DOHH2 (cell line): ENCODE data around the gene SEMA4D.
"Not testable (repeated sequence)": the region's sequence is repeated elsewhere in the genome, so short reads cannot be mapped to it uniquely, and the experiment has no call there.

Experiments
- H3F3A ChIP-seq: fragments of 200-600 bp; sonication (generic), shearing (Covaris generic); 2 replicates; pipeline ENCODE4 v1.6.0; 2016; ENCODE audit warnings: antibody characterized with exemption, mild to moderate bottlenecking; ENCODE audit not compliant: control insufficient read depth, insufficient read depth
- H3K27ac ChIP-seq: fragments of 200-600 bp; sonication (generic); 2 replicates; pipeline ENCODE4 v1.5.1; 2014; ENCODE audit warnings: low read depth, mild to moderate bottlenecking, low read length, moderate library complexity
- H3K27me3 ChIP-seq: fragments of 200-600 bp; sonication (generic); 2 replicates; pipeline ENCODE4 v1.6.1; 2014; ENCODE audit warnings: mild to moderate bottlenecking, low read length, mixed read lengths; ENCODE audit not compliant: control insufficient read depth
- H3K36me3 ChIP-seq: fragments of 200-600 bp; sonication (generic); 2 replicates; pipeline ENCODE4 v1.6.1; 2014; ENCODE audit warnings: mild to moderate bottlenecking, low read length, moderate library complexity, mixed read lengths; ENCODE audit not compliant: control insufficient read depth
- H3K4me1 ChIP-seq: fragments of 200-600 bp; sonication (generic); 2 replicates; pipeline ENCODE4 v1.6.1; 2014; ENCODE audit warnings: mild to moderate bottlenecking, low read length, mixed read lengths; ENCODE audit not compliant: control insufficient read depth
- H3K4me2 ChIP-seq: fragments of 200-600 bp; sonication (generic); 2 replicates; pipeline ENCODE4 v1.6.0; 2014; ENCODE audit warnings: mild to moderate bottlenecking, low read length, moderate library complexity
- H3K4me3 ChIP-seq: fragments of 200-600 bp; sonication (generic); 2 replicates; pipeline ENCODE4 v1.5.1; 2014; ENCODE audit warnings: mild to moderate bottlenecking, low read length, mixed read lengths
- H3K79me2 ChIP-seq: fragments of 200-600 bp; sonication (generic); 2 replicates; pipeline ENCODE4 v1.6.1; 2014; ENCODE audit warnings: mild to moderate bottlenecking, low read length, mixed read lengths; ENCODE audit not compliant: control insufficient read depth
- H3K9me2 ChIP-seq: fragments of 200-600 bp; sonication (generic); replicated peaks from 2 replicates; pipeline ENCODE4 v1.6.1; 2014; ENCODE audit warnings: mild to moderate bottlenecking, low read length, mixed read lengths; ENCODE audit not compliant: control insufficient read depth
- H3K9me3 ChIP-seq: fragments of 200-600 bp; sonication (generic); 2 replicates; pipeline ENCODE4 v1.6.1; 2014; ENCODE audit warnings: antibody characterized with exemption, low read length, mixed read lengths; ENCODE audit not compliant: control insufficient read depth, insufficient read depth
- H4K20me1 ChIP-seq: fragments of 200-600 bp; sonication (generic); 2 replicates; pipeline ENCODE4 v1.6.0; 2014; ENCODE audit warnings: low read depth, mild to moderate bottlenecking, antibody characterized with exemption, low read length, moderate library complexity; ENCODE audit not compliant: control insufficient read depth, insufficient read depth
- EZH2phosphoT487 ChIP-seq: fragments of 200-600 bp; sonication (generic); IDR thresholded peaks from 2 replicates; pipeline ENCODE4 v1.6.1; 2017; ENCODE audit warnings: borderline replicate concordance, mild to moderate bottlenecking, antibody characterized with exemption, low read length, moderate library complexity, mixed read lengths
- TF ChIP-seq, protein P1 (sequence below): fragments of 200-600 bp; sonication (generic); IDR thresholded peaks from one replicate; pipeline ENCODE4 v1.5.1; 2014; ENCODE audit warnings: antibody characterized with exemption, mild to moderate bottlenecking, low read depth, low read length; ENCODE audit not compliant: poor library complexity, severe bottlenecking

SEMA4D gene

DNA sequence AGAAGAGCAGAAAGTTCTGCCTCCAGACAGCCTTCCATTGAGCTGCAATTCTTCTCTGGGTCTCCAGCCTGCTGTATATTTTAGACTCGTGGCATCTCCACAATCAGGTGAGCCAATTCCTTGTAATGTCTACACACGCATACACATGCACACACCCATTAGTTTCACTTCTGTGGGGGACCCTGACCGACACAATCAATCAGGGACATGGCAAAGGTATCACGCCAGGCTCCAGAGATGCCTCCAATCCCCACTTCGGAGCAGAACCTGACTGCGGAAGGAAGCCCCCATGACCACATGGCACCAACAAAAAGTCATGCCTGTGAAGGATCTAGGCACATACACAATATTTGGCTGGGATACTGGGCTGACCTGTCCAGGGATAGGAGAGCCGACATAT is 21.4 kb downstream of the SEMA4D start:
- Histone ChIP-seq H3K4me3 (no peak overlapping the region), H4K20me1 (no peaks in the 10 kb centered on the region), H3K4me1 (no peaks in the 10 kb centered on the region), H3F3A (no peaks in the 10 kb centered on the region), H3K27ac (no peak overlapping the region), H3K27me3 (no peaks in the 10 kb centered on the region), H3K36me3 (no peaks in the 10 kb centered on the region), H3K79me2 (peaks cover 6% of the 10 kb centered on the region), H3K9me2 (no peaks in the 10 kb centered on the region), H3K9me3 (no peaks in the 10 kb centered on the region), H3K4me2 (no peak overlapping the region)
- no peak for TF ChIP-seq EZH2phosphoT487
- TF ChIP-seq, protein P1, sequence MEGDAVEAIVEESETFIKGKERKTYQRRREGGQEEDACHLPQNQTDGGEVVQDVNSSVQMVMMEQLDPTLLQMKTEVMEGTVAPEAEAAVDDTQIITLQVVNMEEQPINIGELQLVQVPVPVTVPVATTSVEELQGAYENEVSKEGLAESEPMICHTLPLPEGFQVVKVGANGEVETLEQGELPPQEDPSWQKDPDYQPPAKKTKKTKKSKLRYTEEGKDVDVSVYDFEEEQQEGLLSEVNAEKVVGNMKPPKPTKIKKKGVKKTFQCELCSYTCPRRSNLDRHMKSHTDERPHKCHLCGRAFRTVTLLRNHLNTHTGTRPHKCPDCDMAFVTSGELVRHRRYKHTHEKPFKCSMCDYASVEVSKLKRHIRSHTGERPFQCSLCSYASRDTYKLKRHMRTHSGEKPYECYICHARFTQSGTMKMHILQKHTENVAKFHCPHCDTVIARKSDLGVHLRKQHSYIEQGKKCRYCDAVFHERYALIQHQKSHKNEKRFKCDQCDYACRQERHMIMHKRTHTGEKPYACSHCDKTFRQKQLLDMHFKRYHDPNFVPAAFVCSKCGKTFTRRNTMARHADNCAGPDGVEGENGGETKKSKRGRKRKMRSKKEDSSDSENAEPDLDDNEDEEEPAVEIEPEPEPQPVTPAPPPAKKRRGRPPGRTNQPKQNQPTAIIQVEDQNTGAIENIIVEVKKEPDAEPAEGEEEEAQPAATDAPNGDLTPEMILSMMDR: no peak

DNA sequence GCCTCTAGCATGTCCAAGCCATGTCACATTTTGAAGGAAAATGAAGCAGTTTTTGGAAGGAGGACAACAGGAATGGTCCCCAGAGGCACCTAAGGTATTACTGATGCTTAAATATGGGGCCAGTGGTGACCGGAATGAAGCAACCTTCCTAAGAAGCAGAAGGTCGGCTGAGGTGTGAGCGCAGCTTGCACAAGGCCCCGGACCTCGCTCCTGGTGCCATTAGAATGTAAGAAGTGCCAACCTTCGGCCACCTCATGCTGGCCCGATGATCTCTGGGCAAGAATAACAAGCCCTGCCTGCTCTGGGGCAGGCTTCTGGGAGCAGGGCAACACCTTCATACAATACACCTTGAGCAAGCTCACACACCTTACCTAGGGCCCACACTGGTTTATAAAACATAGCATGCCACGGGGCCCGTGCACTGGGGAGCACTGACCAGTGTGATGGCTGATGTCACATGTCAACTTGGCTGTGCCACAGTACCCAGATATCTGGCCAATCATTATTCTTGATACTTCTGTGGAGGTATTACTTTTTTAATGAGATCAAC is 21.9 kb downstream of the SEMA4D start:
- Histone ChIP-seq H3K4me1 (peaks cover 2% of the 10 kb centered on the region), H3K4me2 (no peak overlapping the region), H4K20me1 (no peaks in the 10 kb centered on the region)

DNA sequence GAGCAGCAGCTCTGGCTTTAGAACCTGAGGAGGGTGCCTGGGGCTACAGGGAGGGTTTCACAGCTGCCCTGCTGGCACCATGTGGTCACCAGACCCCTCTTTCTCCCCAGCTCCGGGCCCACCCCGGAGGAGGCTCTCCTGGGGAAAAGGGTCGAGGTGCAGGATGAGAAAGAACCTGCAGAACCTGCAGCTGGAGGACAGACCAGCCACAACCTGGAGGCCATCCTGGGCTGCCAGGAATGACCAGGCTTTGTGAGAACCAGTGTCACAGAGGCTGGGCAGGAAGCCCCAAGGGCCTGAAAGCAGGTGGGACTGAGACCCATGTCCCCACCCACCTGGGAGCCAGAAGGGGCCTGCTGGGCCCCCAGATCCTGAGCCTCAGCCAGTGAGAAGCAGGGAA is 23.0 kb downstream of the SEMA4D start:
- H3K79me2 ChIP-seq: no peaks in the 10 kb centered on the region
- no peaks in the 10 kb centered on the region for H3K36me3 ChIP-seq
- H3K9me2 ChIP-seq: no peaks in the 10 kb centered on the region
- H3K4me1 ChIP-seq: peaks cover 13% of the 10 kb centered on the region
- no peaks in the 10 kb centered on the region for H3K9me3 ChIP-seq
- H3K27me3 ChIP-seq: no peaks in the 10 kb centered on the region
- no peaks in the 10 kb centered on the region for H3F3A ChIP-seq
- no peaks in the 10 kb centered on the region; the same call in 1 of the 2 replicates for H4K20me1 ChIP-seq
- no peak overlapping the region for H3K4me3 ChIP-seq
- H3K4me2 ChIP-seq: no peak overlapping the region
- no peak overlapping the region for H3K27ac ChIP-seq
- no peak for TF ChIP-seq EZH2phosphoT487

More for the DNA sequence above, 21.9 kb downstream of the SEMA4D start:
- Histone ChIP-seq H3K9me3 (no peaks in the 10 kb centered on the region), H3K4me3 (no peak overlapping the region), H3K27ac (no peak overlapping the region), H3K79me2 (peaks cover under 1% of the 10 kb centered on the region; the same call in 1 of the 2 replicates), H3K27me3 (no peaks in the 10 kb centered on the region), H3K36me3 (no peaks in the 10 kb centered on the region), H3K9me2 (no peaks in the 10 kb centered on the region), H3F3A (no peaks in the 10 kb centered on the region)
- TF ChIP-seq EZH2phosphoT487: no peak
- TF ChIP-seq, protein P1: no peak

DNA sequence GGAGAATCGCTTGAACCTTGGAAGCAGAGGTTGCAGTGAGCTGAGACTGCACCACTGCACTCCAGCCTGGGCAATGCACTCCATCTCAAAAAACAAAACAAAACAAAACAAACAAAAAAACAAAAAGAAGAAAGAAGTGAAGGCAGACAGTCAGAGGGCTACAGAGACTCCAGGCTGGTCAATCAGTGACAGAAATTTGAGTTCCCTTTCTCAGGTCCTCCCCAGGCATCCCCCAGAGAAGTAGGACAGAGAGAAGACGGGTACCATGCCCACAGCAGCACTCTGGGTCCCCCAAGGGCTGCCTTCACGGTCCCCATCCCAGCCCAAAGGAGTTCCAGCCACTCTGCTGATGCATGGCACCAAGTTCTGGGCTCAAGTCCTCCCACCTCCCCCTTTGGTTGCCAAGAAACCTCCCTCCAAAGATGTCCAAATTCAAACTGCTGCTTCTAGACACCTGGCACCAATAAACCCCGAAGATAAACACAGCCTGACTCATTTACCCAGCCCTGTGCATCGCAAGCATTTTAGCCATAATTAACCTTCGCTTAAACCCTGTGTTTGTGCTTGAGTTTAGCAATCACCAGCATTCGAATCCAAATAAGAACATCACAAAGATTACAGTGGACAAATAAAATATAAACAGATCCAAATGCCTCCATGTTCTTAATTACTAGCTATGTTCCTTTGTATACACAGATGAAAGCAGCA is 24.0 kb downstream of the SEMA4D start:
- Histone ChIP-seq H3K79me2 (no peaks in the 10 kb centered on the region), H3K27me3 (no peaks in the 10 kb centered on the region), H3K9me2 (no peaks in the 10 kb centered on the region), H3K9me3 (no peaks in the 10 kb centered on the region), H3K36me3 (no peaks in the 10 kb centered on the region), H3K4me1 (peaks cover 15% of the 10 kb centered on the region), H4K20me1 (no peaks in the 10 kb centered on the region; the same call in 1 of the 2 replicates), H3K27ac (no peak overlapping the region), H3K4me2 (no peak overlapping the region), H3F3A (no peaks in the 10 kb centered on the region), H3K4me3 (no peak overlapping the region)
- TF ChIP-seq, protein P1: no peak
- TF ChIP-seq EZH2phosphoT487: no peak

DNA sequence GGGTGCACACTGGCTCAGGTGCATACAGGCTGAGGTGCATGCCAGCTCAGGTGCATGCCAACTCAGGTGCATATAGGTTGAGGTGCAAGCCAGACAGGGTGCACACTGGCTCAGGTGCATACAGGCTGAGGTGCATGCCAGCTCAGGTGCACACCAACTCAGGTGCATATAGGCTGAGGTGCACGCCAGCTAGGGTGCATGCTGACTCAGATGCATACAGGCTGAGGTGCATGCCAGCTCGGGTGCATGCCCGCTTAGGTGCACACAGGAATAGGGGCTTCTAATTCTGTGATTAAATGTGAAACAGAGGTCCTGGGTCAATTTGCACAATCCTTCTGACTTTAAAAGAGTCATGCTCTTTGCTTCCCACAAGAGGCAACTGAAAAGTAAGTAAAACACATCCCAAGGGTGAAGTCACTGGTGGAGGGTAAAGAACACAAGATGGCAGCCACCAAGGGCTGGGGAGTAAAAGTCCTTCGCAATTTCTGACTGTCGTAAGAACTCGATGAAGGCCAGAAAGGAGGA is 26.1 kb downstream of the SEMA4D start:
- H4K20me1 ChIP-seq, H3K27me3 ChIP-seq, H3K4me2 ChIP-seq, H3K9me2 ChIP-seq, H3K79me2 ChIP-seq, H3K27ac ChIP-seq, H3F3A ChIP-seq, H3K9me3 ChIP-seq, H3K4me3 ChIP-seq, H3K36me3 ChIP-seq: not testable (repeated sequence)
- H3K4me1 ChIP-seq: peaks cover 25% of the 10 kb centered on the region
